K562 (cell line): ENCODE results near the gene LCN1. TPM values are rescaled to one million over a fixed set of nuclear protein-coding genes. Genes with fewer than 3 reads are reported as not detected.

ENCODE experiments used
- ARNT ChIP-seq, 2 experiments: fragments of 450-650 bp; IDR thresholded peaks; 2 replicates each; pipeline ENCODE4 v1.6.1; 2016; ENCODE audit warnings: mild to moderate bottlenecking in 1 of 2
- FOSL1 ChIP-seq: fragments of 200-800 bp; sonication (Bioruptor generic); conservative IDR thresholded peaks from 2 replicates; pipeline ENCODE4 v1.6.1; 2016; ENCODE audit warnings: missing genetic modification characterization, missing compliant biosample characterization
- GTF2E2 ChIP-seq: fragments of 200-800 bp; sonication (Bioruptor generic); IDR thresholded peaks from 2 replicates; pipeline ENCODE4 v1.6.1; 2016; ENCODE audit warnings: missing genetic modification characterization, missing compliant biosample characterization
- HINFP ChIP-seq: fragments of 450-650 bp; conservative IDR thresholded peaks from 2 replicates; pipeline ENCODE4 v1.6.1; 2016; ENCODE audit warnings: missing genetic modification characterization, low read depth, mild to moderate bottlenecking, control low read depth, missing compliant biosample characterization
- IRF1 ChIP-seq: sonication (generic); formaldehyde crosslinking; IDR thresholded peaks from 2 replicates; pipeline ENCODE4 v1.8.0; 2022; ENCODE audit warnings: missing genetic modification reagents, mild to moderate bottlenecking, borderline replicate concordance
- KHSRP ChIP-seq: fragments of 450-650 bp; IDR thresholded peaks from 2 replicates; pipeline ENCODE4 v1.6.1; 2017
- MTF1 ChIP-seq: fragments of 250-450 bp; sonication (Bioruptor Pico); IDR thresholded peaks from 2 replicates; pipeline ENCODE4 v1.9.0; 2021; ENCODE audit warnings: moderate library complexity, mild to moderate bottlenecking, inconsistent platforms, borderline replicate concordance
- NFXL1 ChIP-seq: fragments of 450-650 bp; formaldehyde crosslinking; IDR thresholded peaks from 2 replicates; pipeline ENCODE4 v1.4.0; 2021; ENCODE audit warnings: mild to moderate bottlenecking
- TCFL5 ChIP-seq: fragments of 250-450 bp; sonication (Bioruptor Pico); conservative IDR thresholded peaks from 2 replicates; pipeline ENCODE4 v1.6.1; 2021; ENCODE audit warnings: mild to moderate bottlenecking, moderate library complexity, matching md5 sums
- TSHZ1 ChIP-seq: fragments of 250-450 bp; sonication (Bioruptor Pico); IDR thresholded peaks from 2 replicates; pipeline ENCODE4 v1.4.0; 2020; ENCODE audit warnings: mild to moderate bottlenecking, moderate library complexity
- ZNF212 ChIP-seq: fragments of 450-650 bp; formaldehyde crosslinking; IDR thresholded peaks from 2 replicates; pipeline ENCODE4 v1.4.0; 2020; ENCODE audit warnings: mild to moderate bottlenecking
- ZNF217 ChIP-seq: sonication (generic); formaldehyde crosslinking; IDR thresholded peaks from 2 replicates; pipeline ENCODE4 v1.8.0; 2022; ENCODE audit warnings: mild to moderate bottlenecking, missing genetic modification reagents
- ZNF551 ChIP-seq: fragments of 250-450 bp; sonication (Bioruptor Pico); IDR thresholded peaks from 2 replicates; pipeline ENCODE4 v1.5.0; 2021; ENCODE audit warnings: mild to moderate bottlenecking, moderate library complexity
- polyA plus RNA-seq, 8 experiments: library from polyadenylated mRNA; depleted of rRNA in 4 of 8; stranded (reverse) in 5 of 8; unstranded in 3 of 8; fragments of >200 nt; fragmentation: Nextera tagmentation in 2 of 8; fragmentation: Illumina TruSeq in 1 of 8; extraction: Ambion mirVana in 2 of 8; extraction: Trizol in 1 of 8; gene quantifications; 2 replicates each; pipeline versions ENCODE4 v1.2.1 to v1.2.3, GENCODE V29; 2011 to 2014; ENCODE audit warnings: inconsistent platforms in 1 of 8, missing spikeins in 1 of 8
- total RNA-seq, 7 experiments: library from RNA; depleted of rRNA in 6 of 7; stranded (reverse); fragments of >200 nt in 6 of 7; fragmentation: Illumina TruSeq in 2 of 7; extraction: Trizol in 2 of 7; gene quantifications; 2 replicates each; pipeline versions ENCODE4 v1.2.1 to v1.2.3, GENCODE V29; 2011 to 2021; ENCODE audit warnings: low replicate concordance in 1 of 7
- TF ChIP-seq, protein P1 (sequence below): conservative IDR thresholded peaks from 2 replicates; pipeline ENCODE4 v1.6.1; 2011; ENCODE audit warnings: low read depth, mild to moderate bottlenecking, low read length; ENCODE audit not compliant: control insufficient read depth
- TF ChIP-seq, protein P2 (sequence below): fragments of 450-650 bp; formaldehyde crosslinking; IDR thresholded peaks from 2 replicates; pipeline ENCODE4 v1.4.0; 2020; ENCODE audit warnings: mild to moderate bottlenecking, moderate library complexity
- TF ChIP-seq, protein P3 (sequence below), 2 experiments: fragments of 450-650 bp; IDR thresholded peaks; 2 replicates each; pipeline ENCODE4 v1.6.1; 2016

LCN1 gene
- total and polyA plus RNA-seq, 9 of the 15 experiments (the other 6 are each of a cell fraction or from before 2014, with no cell fraction given): not detected

GRCh38 chr9:135500525-135501260 lies 20.5 kb upstream of the LCN1 start, which contains the start of gene MRPS2 (continued):
- TF ChIP-seq, protein P1, sequence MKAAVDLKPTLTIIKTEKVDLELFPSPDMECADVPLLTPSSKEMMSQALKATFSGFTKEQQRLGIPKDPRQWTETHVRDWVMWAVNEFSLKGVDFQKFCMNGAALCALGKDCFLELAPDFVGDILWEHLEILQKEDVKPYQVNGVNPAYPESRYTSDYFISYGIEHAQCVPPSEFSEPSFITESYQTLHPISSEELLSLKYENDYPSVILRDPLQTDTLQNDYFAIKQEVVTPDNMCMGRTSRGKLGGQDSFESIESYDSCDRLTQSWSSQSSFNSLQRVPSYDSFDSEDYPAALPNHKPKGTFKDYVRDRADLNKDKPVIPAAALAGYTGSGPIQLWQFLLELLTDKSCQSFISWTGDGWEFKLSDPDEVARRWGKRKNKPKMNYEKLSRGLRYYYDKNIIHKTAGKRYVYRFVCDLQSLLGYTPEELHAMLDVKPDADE: peak; percentile 60; the same call in 1 of the 2 replicates
- no peak for TF ChIP-seq KHSRP
- no peak for TF ChIP-seq MTF1 (CRISPR knock-in tag)
- TF ChIP-seq, protein P2, sequence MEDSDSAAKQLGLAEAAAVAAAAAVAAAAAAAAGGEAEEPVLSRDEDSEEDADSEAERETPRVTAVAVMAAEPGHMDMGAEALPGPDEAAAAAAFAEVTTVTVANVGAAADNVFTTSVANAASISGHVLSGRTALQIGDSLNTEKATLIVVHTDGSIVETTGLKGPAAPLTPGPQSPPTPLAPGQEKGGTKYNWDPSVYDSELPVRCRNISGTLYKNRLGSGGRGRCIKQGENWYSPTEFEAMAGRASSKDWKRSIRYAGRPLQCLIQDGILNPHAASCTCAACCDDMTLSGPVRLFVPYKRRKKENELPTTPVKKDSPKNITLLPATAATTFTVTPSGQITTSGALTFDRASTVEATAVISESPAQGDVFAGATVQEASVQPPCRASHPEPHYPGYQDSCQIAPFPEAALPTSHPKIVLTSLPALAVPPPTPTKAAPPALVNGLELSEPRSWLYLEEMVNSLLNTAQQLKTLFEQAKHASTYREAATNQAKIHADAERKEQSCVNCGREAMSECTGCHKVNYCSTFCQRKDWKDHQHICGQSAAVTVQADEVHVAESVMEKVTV (CRISPR knock-in tag): no peak
- no peak for TF ChIP-seq NFXL1 (CRISPR knock-in tag)
- peak; percentile 31; the same call in 1 of the 2 replicates for TF ChIP-seq FOSL1 (tag)
- TF ChIP-seq TSHZ1 (CRISPR knock-in tag): no peak
- TF ChIP-seq TCFL5 (CRISPR knock-in tag): no peak
- TF ChIP-seq, protein P3, sequence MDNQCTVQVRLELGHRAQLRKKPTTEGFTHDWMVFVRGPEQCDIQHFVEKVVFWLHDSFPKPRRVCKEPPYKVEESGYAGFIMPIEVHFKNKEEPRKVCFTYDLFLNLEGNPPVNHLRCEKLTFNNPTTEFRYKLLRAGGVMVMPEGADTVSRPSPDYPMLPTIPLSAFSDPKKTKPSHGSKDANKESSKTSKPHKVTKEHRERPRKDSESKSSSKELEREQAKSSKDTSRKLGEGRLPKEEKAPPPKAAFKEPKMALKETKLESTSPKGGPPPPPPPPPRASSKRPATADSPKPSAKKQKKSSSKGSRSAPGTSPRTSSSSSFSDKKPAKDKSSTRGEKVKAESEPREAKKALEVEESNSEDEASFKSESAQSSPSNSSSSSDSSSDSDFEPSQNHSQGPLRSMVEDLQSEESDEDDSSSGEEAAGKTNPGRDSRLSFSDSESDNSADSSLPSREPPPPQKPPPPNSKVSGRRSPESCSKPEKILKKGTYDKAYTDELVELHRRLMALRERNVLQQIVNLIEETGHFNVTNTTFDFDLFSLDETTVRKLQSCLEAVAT (IDR thresholded peaks at IDR 0.05): no peak
- no peak for TF ChIP-seq GTF2E2 (tag)
- TF ChIP-seq ZNF212 (CRISPR knock-in tag): no peak
- no peak for TF ChIP-seq IRF1 (CRISPR knock-in tag)
- TF ChIP-seq HINFP: no peak
- no peak for TF ChIP-seq ZNF217 (CRISPR knock-in tag)
- TF ChIP-seq ZNF551: no peak
- TF ChIP-seq ARNT (IDR thresholded peaks at IDR 0.05): no peak
